Osteoblast (primary cell): ENCODE measurements around the gene ARHGEF6. TPM values are rescaled to one million over a fixed set of nuclear protein-coding genes. Genes with fewer than 3 reads are reported as not detected.

ENCODE experiments used
- DNase-seq: peaks from one replicate; pipeline ENCODE4 v3.0.0; 2011; ENCODE audit warnings: low spot score, mixed read lengths; ENCODE audit not compliant: insufficient read length; ENCODE audit errors: missing footprints
- H2AFZ ChIP-seq: 2 replicates; pipeline ENCODE4 v1.6.0; 2011; ENCODE audit warnings: mild to moderate bottlenecking, low read length
- H3K27ac ChIP-seq: 2 replicates; pipeline ENCODE4 v1.5.1; 2011; ENCODE audit warnings: mild to moderate bottlenecking, low read depth, low read length, moderate library complexity
- H3K27me3 ChIP-seq: 2 replicates; pipeline ENCODE4 v1.6.0; 2012; ENCODE audit warnings: mild to moderate bottlenecking, control low read depth, inconsistent platforms, low read length, moderate library complexity; ENCODE audit not compliant: insufficient read depth
- H3K36me3 ChIP-seq: 2 replicates; pipeline ENCODE4 v1.5.1; 2011; ENCODE audit warnings: mild to moderate bottlenecking, low read length, control low read depth, moderate library complexity; ENCODE audit not compliant: insufficient read depth
- H3K4me1 ChIP-seq: 2 replicates; pipeline ENCODE4 v1.5.1; 2011; ENCODE audit warnings: mild to moderate bottlenecking, low read length, control low read depth, moderate library complexity; ENCODE audit not compliant: insufficient read depth
- H3K4me2 ChIP-seq: 2 replicates; pipeline ENCODE4 v1.6.0; 2011; ENCODE audit warnings: mild to moderate bottlenecking, low read length; ENCODE audit not compliant: insufficient read depth
- H3K4me3 ChIP-seq: fragments of 200-600 bp; sonication (generic); 3 replicates; pipeline ENCODE4 v1.5.1; 2012; ENCODE audit warnings: mild to moderate bottlenecking, low read length, inconsistent platforms; ENCODE audit not compliant: insufficient read depth
- H3K79me2 ChIP-seq: 2 replicates; pipeline ENCODE4 v1.6.0; 2012; ENCODE audit warnings: mild to moderate bottlenecking, low read length, control low read depth, inconsistent platforms; ENCODE audit not compliant: insufficient read depth
- H3K9me3 ChIP-seq: 2 replicates; pipeline ENCODE4 v1.5.1; 2011; ENCODE audit warnings: low read depth, low read length, control low read depth
- H4K20me1 ChIP-seq: 2 replicates; pipeline ENCODE4 v1.6.0; 2012; ENCODE audit warnings: mild to moderate bottlenecking, low read length, control low read depth; ENCODE audit not compliant: insufficient read depth
- total RNA-seq: library from RNA; depleted of rRNA; stranded (reverse); fragments of >200 nt; gene quantifications from 2 replicates; pipeline ENCODE4 v1.2.3, GENCODE V29; 2012
- TF ChIP-seq, protein P1 (sequence below): IDR thresholded peaks from 2 replicates; pipeline ENCODE4 v1.5.1; 2011; ENCODE audit warnings: mild to moderate bottlenecking, low read depth, low read length, moderate library complexity; ENCODE audit errors: extremely low read depth

Gene ARHGEF6
- total RNA-seq, 1 donor: 17.4 TPM

DNA sequence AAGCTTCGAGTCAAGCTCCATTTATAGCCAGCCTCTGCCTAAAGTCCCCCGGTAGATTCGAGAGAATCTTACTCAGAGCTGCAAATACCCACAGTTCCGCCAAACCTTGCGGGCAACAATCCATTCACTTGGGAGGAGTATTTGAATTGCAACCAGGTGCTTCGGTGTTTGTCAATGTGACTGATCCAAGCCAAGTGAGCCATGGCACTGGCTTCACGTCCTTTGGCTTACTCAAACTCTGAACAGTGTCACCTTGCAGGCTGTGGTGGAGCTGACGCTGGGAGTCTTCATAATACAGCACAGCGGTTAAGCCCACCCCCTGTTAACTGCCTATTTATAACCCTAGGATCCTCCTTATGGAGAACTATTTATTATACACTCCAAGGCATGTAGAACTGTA is 121.6 kb downstream of the ARHGEF6 start:
- Histone ChIP-seq H3K4me2 (no peak overlapping the region), H2AFZ (no peak overlapping the region), H3K27ac (no peak overlapping the region), H4K20me1 (no peaks in the 10 kb centered on the region), H3K9me3 (no peaks in the 10 kb centered on the region), H3K4me3 (no peak overlapping the region), H3K27me3 (no peaks in the 10 kb centered on the region), H3K4me1 (no peaks in the 10 kb centered on the region), H3K79me2 (no peaks in the 10 kb centered on the region), H3K36me3 (no peaks in the 10 kb centered on the region)
- TF ChIP-seq, protein P1, sequence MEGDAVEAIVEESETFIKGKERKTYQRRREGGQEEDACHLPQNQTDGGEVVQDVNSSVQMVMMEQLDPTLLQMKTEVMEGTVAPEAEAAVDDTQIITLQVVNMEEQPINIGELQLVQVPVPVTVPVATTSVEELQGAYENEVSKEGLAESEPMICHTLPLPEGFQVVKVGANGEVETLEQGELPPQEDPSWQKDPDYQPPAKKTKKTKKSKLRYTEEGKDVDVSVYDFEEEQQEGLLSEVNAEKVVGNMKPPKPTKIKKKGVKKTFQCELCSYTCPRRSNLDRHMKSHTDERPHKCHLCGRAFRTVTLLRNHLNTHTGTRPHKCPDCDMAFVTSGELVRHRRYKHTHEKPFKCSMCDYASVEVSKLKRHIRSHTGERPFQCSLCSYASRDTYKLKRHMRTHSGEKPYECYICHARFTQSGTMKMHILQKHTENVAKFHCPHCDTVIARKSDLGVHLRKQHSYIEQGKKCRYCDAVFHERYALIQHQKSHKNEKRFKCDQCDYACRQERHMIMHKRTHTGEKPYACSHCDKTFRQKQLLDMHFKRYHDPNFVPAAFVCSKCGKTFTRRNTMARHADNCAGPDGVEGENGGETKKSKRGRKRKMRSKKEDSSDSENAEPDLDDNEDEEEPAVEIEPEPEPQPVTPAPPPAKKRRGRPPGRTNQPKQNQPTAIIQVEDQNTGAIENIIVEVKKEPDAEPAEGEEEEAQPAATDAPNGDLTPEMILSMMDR: no peak
- no peak for DNase-seq

DNA sequence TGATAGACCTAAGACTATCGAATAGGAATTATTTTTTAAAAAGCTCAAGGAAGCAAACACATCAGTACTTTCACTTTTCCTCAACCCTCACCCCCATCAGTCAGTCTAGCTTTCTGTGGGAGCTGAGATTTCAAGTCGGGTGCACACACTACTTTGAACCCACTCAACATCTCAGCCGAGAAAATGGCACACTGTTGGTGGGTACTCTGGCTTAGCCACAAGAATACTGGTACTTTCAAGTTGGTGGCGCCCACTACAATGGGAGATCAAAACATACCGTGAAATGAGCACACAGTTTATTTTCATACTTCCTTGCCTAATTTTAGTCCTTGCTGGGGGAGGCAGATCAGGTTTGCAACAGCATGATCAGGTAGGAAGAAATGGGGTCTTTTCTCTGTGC is 122.6 kb downstream of the ARHGEF6 start:
- Histone ChIP-seq H3K27me3 (no peaks in the 10 kb centered on the region), H3K36me3 (no peaks in the 10 kb centered on the region), H3K4me2 (no peak overlapping the region), H3K27ac (no peak overlapping the region), H3K4me1 (no peaks in the 10 kb centered on the region), H3K9me3 (no peaks in the 10 kb centered on the region), H3K79me2 (no peaks in the 10 kb centered on the region), H2AFZ (no peak overlapping the region), H4K20me1 (no peaks in the 10 kb centered on the region), H3K4me3 (no peak overlapping the region)
- TF ChIP-seq, protein P1: no peak
- no peak for DNase-seq

DNA sequence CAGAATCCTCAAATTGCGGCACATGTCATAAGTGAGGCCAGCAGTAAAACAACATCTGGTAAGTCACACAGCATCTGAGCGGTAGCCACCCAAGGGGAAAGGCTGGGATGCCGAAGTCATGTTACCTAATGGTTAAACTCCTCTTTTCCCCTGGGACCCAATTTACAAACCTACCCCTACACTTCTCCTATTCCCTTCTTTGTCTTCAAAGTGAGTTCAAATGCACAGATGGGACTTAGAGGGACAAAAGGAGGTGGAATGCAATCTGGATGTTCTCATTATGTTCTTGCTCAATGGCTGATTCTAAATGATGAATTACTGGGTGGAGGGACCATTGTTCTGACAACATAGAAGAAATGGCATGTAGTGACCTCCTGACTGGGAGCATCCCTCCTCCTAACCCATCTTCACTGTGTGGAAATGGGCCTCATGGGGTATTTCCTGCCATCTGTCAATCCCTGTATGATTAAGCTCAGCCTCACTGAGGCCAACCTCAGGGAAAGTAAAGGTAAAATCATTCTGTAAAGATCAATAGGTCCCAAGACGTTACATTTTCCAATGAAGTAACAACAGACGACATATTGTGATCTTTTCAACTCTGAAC is 124.3 kb downstream of the ARHGEF6 start:
- no peaks in the 10 kb centered on the region for H3K9me3 ChIP-seq
- H3K79me2 ChIP-seq: no peaks in the 10 kb centered on the region
- no peak overlapping the region for H3K27ac ChIP-seq
- H3K36me3 ChIP-seq: no peaks in the 10 kb centered on the region
- H3K4me1 ChIP-seq: no peaks in the 10 kb centered on the region
- H2AFZ ChIP-seq: no peak overlapping the region
- H3K27me3 ChIP-seq: no peaks in the 10 kb centered on the region
- no peak for DNase-seq
- no peak overlapping the region for H3K4me3 ChIP-seq
- H4K20me1 ChIP-seq: no peaks in the 10 kb centered on the region
- TF ChIP-seq, protein P1: no peak
- H3K4me2 ChIP-seq: no peak overlapping the region

DNA sequence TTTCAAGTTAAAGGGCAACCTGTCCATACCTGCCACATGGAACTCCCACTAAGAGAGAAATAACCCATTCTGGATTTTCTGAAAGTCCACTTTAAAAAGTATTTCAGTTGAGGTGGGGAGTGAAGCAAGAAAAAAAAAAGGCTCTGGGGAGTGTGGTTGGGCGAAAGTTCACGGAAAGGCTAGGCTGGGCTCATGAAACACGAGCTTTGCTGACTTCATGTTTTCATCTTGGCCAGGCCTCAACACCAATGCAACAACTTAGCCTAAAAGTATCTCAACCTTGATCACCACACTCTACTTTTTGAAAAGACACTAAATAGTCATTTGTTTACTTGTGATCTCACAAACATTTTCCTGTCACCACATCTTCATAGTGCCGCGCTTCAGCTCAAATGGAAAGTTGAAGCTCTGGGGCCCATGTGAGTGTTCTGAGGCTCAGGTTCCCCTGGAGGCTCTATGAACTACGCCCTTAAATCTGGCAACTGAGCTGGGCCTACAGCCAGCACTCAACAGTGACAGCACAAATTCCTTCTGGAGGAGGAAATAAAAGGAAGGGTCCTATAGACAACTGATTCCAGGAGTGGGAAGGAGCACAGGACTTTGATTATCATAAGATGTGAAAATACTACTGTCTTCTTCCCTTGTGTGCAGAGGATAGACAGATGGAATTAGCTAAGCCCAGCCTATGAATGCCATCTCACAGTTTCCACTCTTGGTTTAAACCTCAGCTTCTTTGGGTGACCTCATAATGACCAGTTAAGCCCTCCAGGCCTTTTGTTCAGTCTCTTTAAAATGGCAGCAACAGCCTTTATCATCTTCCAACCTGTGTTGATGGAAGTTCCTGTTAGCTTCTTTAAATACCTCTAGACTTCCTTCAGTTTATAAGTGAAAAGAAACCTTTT is 127.7 kb downstream of the ARHGEF6 start:
- Histone ChIP-seq H3K27me3 (peaks cover 3% of the 10 kb centered on the region), H2AFZ (no peak overlapping the region)

More for the DNA sequence above, 127.7 kb downstream of the ARHGEF6 start:
- Histone ChIP-seq H3K4me2 (no peak overlapping the region), H3K36me3 (no peaks in the 10 kb centered on the region), H3K79me2 (no peaks in the 10 kb centered on the region), H3K27ac (no peak overlapping the region), H3K4me3 (no peak overlapping the region), H4K20me1 (no peaks in the 10 kb centered on the region), H3K9me3 (no peaks in the 10 kb centered on the region), H3K4me1 (no peaks in the 10 kb centered on the region)
- TF ChIP-seq, protein P1: no peak
- DNase-seq: no peak
